Adrenal gland (tissue), 5 donors: ENCODE data around the gene MARCKS.

Source experiments
- POLR2A ChIP-seq, 2 donors: fragments of 450-650 bp; IDR thresholded peaks; one replicate each; pipeline ENCODE4 v1.6.1; 2017; ENCODE audit warnings: antibody characterized with exemption in 2 of 2, mild to moderate bottlenecking in 2 of 2, moderate library complexity in 1 of 2
- TF ChIP-seq, protein P1 (sequence below), 6 experiments: fragments of 450-650 bp in 4 of 6; fragments of 200-600 bp in 2 of 6; sonication (generic) in 1 of 6; IDR thresholded peaks; 1 replicate in 5 of 6; 2 replicates in 1 of 6; pipeline versions ENCODE4 v1.5.1 to v1.8.0; 2016 to 2021; ENCODE audit warnings: antibody characterized with exemption in 6 of 6, mild to moderate bottlenecking in 2 of 6, moderate library complexity in 1 of 6
- donor health status: DM: no; HTN: no; CAD: no.

DNA sequence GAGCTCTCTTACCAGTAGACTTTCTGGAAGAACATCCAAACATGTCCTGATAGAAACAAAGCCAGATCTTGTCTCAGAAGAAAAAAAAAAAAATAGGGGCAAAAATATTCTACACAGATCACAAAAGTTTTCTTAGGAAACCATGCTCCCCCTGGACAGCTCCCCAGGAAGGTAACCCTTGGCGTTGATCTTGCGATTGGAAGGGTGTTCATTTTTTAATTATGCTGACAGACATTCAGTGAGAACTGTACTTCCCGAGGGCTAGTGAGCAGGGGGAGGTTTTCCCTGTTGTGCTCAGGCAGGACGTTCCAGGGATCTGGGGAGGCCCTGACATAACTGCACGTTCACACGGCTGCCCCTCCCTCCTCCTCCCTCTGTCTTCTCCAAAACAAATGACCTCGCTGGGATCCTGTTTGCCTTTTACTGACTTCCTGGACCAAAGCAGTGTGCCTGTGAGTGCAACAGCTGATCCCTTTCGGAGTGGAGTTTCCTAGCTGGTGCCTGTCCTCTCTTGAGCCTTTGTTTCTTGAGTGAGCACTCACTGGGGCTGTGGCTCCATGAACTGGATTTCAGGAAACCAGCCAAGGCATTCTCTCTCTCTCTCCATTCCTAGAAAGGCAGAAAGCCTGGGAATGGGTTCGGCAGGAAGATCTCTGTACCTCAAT lies 46.7 kb downstream of the MARCKS start:
- TF ChIP-seq, protein P1, sequence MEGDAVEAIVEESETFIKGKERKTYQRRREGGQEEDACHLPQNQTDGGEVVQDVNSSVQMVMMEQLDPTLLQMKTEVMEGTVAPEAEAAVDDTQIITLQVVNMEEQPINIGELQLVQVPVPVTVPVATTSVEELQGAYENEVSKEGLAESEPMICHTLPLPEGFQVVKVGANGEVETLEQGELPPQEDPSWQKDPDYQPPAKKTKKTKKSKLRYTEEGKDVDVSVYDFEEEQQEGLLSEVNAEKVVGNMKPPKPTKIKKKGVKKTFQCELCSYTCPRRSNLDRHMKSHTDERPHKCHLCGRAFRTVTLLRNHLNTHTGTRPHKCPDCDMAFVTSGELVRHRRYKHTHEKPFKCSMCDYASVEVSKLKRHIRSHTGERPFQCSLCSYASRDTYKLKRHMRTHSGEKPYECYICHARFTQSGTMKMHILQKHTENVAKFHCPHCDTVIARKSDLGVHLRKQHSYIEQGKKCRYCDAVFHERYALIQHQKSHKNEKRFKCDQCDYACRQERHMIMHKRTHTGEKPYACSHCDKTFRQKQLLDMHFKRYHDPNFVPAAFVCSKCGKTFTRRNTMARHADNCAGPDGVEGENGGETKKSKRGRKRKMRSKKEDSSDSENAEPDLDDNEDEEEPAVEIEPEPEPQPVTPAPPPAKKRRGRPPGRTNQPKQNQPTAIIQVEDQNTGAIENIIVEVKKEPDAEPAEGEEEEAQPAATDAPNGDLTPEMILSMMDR (IDR thresholded peaks at IDR 0.05) = no peak
- TF ChIP-seq POLR2A (IDR thresholded peaks at IDR 0.05) = no peak
